ENCODE data around the gene MN1.
"Not testable (repeated sequence)": the region's sequence is repeated elsewhere in the genome, so short reads cannot be mapped to it uniquely, and the experiment has no call there.

MN1 gene

GRCh38 chr22:27756212-27756660, 45.3 kb downstream of the MN1 start:
- DNase-seq, result no peak

GRCh38 chr22:27755521-27756211, 45.9 kb downstream of the MN1 start:
- DNase-seq, result no peak

- DNase-seq, result no peak
Observed at GRCh38 chr22:27754888-27755480, 46.6 kb downstream of the MN1 start.

GRCh38 chr22:27754247-27754887, 47.2 kb downstream of the MN1 start:
- no peak for DNase-seq

- DNase-seq, result no peak
Observed at GRCh38 chr22:27752771-27753170, 48.8 kb downstream of the MN1 start.

GRCh38 chr22:27752141-27752540, 49.4 kb downstream of the MN1 start:
- DNase-seq, result no peak

GRCh38 chr22:27751277-27752070, 50.1 kb downstream of the MN1 start:
- DNase-seq, result no peak

GRCh38 chr22:27750584-27751265, 50.8 kb downstream of the MN1 start:
- DNase-seq, result no peak

- no peak for DNase-seq
Observed at GRCh38 chr22:27749597-27750225, 51.8 kb downstream of the MN1 start.

- DNase-seq, result no peak
Observed at GRCh38 chr22:27748751-27749191, 52.8 kb downstream of the MN1 start.

- no peak for DNase-seq
Observed at GRCh38 chr22:27748349-27748748, 53.2 kb downstream of the MN1 start.

GRCh38 chr22:27747396-27748221, 53.9 kb downstream of the MN1 start:
- no peak for DNase-seq

- no peak for DNase-seq
Observed at GRCh38 chr22:27746918-27747317, 54.6 kb downstream of the MN1 start.

- DNase-seq, result no peak
Observed at GRCh38 chr22:27745809-27746208, 55.7 kb downstream of the MN1 start.

GRCh38 chr22:27745154-27745553, 56.4 kb downstream of the MN1 start:
- DNase-seq, result no peak

- not testable (repeated sequence) for DNase-seq
Observed at GRCh38 chr22:27744078-27744477, 57.5 kb downstream of the MN1 start.

- DNase-seq, result no peak
Observed at GRCh38 chr22:27740202-27740748, 61.3 kb downstream of the MN1 start.

- DNase-seq, result no peak
Observed at GRCh38 chr22:27737521-27737920, 64.0 kb downstream of the MN1 start.

- DNase-seq, result no peak
Observed at GRCh38 chr22:27734066-27734465, 67.5 kb downstream of the MN1 start.

GRCh38 chr22:27732841-27733240, 68.7 kb downstream of the MN1 start:
- DNase-seq, result no peak

GRCh38 chr22:27732391-27732790, 69.2 kb downstream of the MN1 start:
- DNase-seq, result no peak
